Vagina (tissue), 2 donors: ENCODE measurements around the gene SNX32. TPM values are rescaled to one million over a fixed set of nuclear protein-coding genes. Genes with fewer than 3 reads are reported as not detected.
A peak's percentile ranks its signal among the peaks of the same experiment; 100 is the strongest.

Experiments used
- DNase-seq, 2 donors: peaks; one replicate each; pipeline ENCODE4 v3.0.0-alpha.2; 2017; ENCODE audit errors: extremely low spot score in 2 of 2
- H3K27ac ChIP-seq: fragments of 200-600 bp; sonication (generic); one replicate; pipeline ENCODE4 v1.5.1; 2019
- H3K27me3 ChIP-seq: fragments of 200-600 bp; sonication (generic); one replicate; pipeline ENCODE4 v1.5.1; 2019
- H3K36me3 ChIP-seq, 2 donors: fragments of 200-600 bp; sonication (generic); one replicate each; pipeline ENCODE4 v1.5.1; 2017 to 2019
- H3K4me1 ChIP-seq: fragments of 200-600 bp; sonication (generic); one replicate; pipeline ENCODE4 v1.5.1; 2019
- H3K4me3 ChIP-seq, 2 donors: fragments of 200-600 bp; sonication (generic); 1 replicate in 1 of 2; 2 replicates in 1 of 2; pipeline ENCODE4 v1.5.1; 2016 to 2019
- H3K9me3 ChIP-seq: fragments of 200-600 bp; sonication (generic); one replicate; pipeline ENCODE4 v1.5.1; 2019
- CTCF ChIP-seq, 3 experiments: fragments of 450-650 bp in 2 of 3; fragments of 200-600 bp in 1 of 3; sonication (generic) in 1 of 3; IDR thresholded peaks; one replicate each; pipeline ENCODE4 v1.5.1; 2017 to 2019; ENCODE audit warnings: antibody characterized with exemption in 3 of 3, mild to moderate bottlenecking in 2 of 3, moderate library complexity in 2 of 3
- POLR2A ChIP-seq, 2 donors: fragments of 450-650 bp; IDR thresholded peaks; one replicate each; pipeline ENCODE4 v1.6.1; 2017; ENCODE audit warnings: antibody characterized with exemption in 2 of 2, mild to moderate bottlenecking in 2 of 2, moderate library complexity in 2 of 2
- POLR2AphosphoS5 ChIP-seq, 2 donors: sonication (generic); formaldehyde crosslinking; IDR thresholded peaks; one replicate each; pipeline ENCODE4 v1.9.0; 2017; ENCODE audit warnings: antibody characterized with exemption in 2 of 2, mild to moderate bottlenecking in 2 of 2, low read depth in 1 of 2; ENCODE audit not compliant: insufficient read depth in 1 of 2
- intact Hi-C: fragments of 100-400 bp; cut with DNase I; formaldehyde crosslinking; loops from one replicate; pipeline ENCODE4 v1.15.1; 2023
- total RNA-seq: library from RNA; depleted of rRNA; stranded (reverse); fragments of >200 nt; gene quantifications from one replicate; pipeline ENCODE4 v1.2.3, GENCODE V29; 2016

Gene SNX32
- total RNA-seq, 1 donor from 2014 or later, result 1.5 TPM

GRCh38 chr11:65885231-65885630, 51.5 kb downstream of the SNX32 start:
- DNase-seq, result no peak
- Histone ChIP-seq H3K27me3 (no peaks in the 10 kb centered on the region), H3K4me3 (no peak overlapping the region), H3K27ac (peak overlapping the region; percentile 33), H3K9me3 (no peaks in the 10 kb centered on the region), H3K36me3 (peaks cover 0 to 37% of the 10 kb centered on the region in 2 donors), H3K4me1 (peaks cover 46% of the 10 kb centered on the region)
- intact Hi-C loops, result loop anchor here (5.0 kb wide), 2 partner anchors 102 to 117 kb away; partner anchors contain the start of genes BANF1 and EIF1AD
- TF ChIP-seq POLR2A (IDR thresholded peaks at IDR 0.05), result no peak
- TF ChIP-seq POLR2AphosphoS5 (IDR thresholded peaks at IDR 0.05; ENCODE audit: insufficient read depth in 1 of 2, low read depth in 1 of 2), result no peak
- no peak for TF ChIP-seq CTCF (IDR thresholded peaks at IDR 0.05)

DNA sequence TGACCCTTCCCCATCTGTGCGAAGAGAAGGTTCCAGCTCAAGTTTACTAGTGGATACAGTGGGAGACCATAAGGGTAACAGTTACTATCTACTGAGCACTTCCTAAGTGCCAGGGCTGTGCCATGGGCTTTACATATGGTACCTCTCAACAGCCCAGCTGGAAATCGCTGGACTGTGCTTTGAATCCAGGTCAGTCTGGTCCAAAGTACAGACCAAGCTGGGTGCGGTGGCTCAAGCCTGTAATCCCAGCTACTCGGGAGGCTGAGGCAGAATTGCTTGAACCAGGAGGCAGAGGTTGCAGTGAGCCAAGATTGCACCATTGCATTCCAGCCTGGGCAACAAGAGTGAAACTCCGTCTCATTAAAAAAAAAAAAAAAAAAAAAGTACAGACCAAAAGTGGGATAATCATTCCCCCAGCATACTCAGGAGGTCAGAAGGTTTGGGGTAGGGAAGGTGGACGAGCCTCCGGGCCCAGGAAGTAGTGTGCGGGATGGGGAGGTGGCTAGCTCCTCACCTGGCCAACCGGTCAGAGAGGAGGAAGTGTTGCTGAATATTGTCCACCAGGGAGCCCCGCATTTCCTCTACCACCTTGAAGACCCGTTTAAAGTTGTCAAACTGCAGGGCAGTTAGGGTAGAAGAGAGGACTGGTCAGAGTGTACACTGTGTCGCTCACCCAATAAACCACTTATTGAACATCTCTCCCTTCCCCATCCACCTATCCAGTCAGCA, 52.2 kb downstream of the SNX32 start:
- no peaks in the 10 kb centered on the region for H3K27me3 ChIP-seq
- peaks cover 47% of the 10 kb centered on the region for H3K4me1 ChIP-seq
- intact Hi-C loops, result loop anchor here (5.0 kb wide), 2 partner anchors 101 to 116 kb away; partner anchors contain the start of genes BANF1 and EIF1AD
- DNase-seq, result no peak
- no peaks in the 10 kb centered on the region for H3K9me3 ChIP-seq
- peaks cover 0 to 37% of the 10 kb centered on the region in 2 donors for H3K36me3 ChIP-seq
- TF ChIP-seq CTCF (IDR thresholded peaks at IDR 0.05) (no peak), POLR2A (IDR thresholded peaks at IDR 0.05) (no peak), POLR2AphosphoS5 (IDR thresholded peaks at IDR 0.05; ENCODE audit: insufficient read depth in 1 of 2, low read depth in 1 of 2) (no peak)
- no peak overlapping the region for H3K4me3 ChIP-seq
- H3K27ac ChIP-seq, result no peak overlapping the region

DNA sequence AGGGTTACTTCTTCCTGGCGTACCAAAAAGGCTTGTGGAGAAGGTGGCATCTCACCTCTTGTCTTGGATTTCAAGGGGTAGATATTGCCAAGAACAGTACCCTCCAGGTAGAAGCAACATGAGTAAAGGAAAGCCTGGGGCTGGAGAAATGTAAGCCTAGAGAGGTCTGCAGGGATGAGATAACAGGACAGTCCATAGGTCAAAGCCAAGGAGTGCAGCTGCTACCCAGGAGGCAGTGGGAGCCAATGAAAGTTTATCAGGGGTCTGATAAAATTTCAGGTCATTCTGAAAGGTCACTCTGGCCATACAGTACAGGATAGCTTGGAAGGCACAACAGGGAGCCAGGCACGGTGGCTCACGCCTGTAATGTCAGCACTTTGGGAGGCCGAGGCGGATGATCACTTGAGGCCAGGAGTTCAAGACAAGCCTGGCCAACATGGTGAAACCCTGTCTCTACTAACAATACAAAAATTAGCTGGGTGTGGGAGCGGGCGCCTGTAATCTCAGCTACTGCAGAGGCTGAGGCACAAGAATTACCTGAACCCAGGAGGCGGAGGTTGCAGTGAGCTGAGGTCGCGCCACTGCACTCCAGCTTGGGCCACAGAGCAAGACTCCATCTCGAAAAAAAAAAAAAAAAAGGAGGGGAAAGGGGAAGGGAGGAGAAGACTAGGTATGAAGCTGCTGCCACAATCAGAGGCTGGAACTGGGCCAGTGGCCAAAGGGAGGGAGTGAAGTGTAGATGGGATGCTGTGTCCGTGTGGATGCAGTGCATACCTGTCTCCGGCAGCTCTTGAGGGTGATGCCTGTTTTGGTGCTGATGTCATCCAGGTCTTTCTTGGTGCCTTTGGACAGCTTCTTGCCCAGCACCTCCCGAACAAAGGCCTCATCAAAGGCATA, 53.3 kb downstream of the SNX32 start:
- Histone ChIP-seq H3K27ac (peak overlapping the region; percentile 97), H3K4me1 (peaks cover 58% of the 10 kb centered on the region), H3K36me3 (peaks cover 0 to 35% of the 10 kb centered on the region in 2 donors), H3K4me3 (peak overlapping the region; percentile 69 to 86), H3K9me3 (no peaks in the 10 kb centered on the region), H3K27me3 (no peaks in the 10 kb centered on the region)
- DNase-seq, result no peak
- TF ChIP-seq POLR2AphosphoS5 (IDR thresholded peaks at IDR 0.05; ENCODE audit: insufficient read depth in 1 of 2, low read depth in 1 of 2), result no peak
- TF ChIP-seq CTCF (IDR thresholded peaks at IDR 0.05), result no peak
- no peak for TF ChIP-seq POLR2A (IDR thresholded peaks at IDR 0.05)
- intact Hi-C loops, result loop anchor here (5.0 kb wide), 2 partner anchors 100 to 115 kb away; partner anchors contain the start of genes BANF1 and EIF1AD

GRCh38 chr11:65887723-65888162, 54.0 kb downstream of the SNX32 start:
- TF ChIP-seq POLR2A (IDR thresholded peaks at IDR 0.05), result no peak
- TF ChIP-seq CTCF (IDR thresholded peaks at IDR 0.05), result no peak
- no peak for TF ChIP-seq POLR2AphosphoS5 (IDR thresholded peaks at IDR 0.05; ENCODE audit: insufficient read depth in 1 of 2, low read depth in 1 of 2)
- no peaks in the 10 kb centered on the region for H3K27me3 ChIP-seq
- peaks cover 65% of the 10 kb centered on the region for H3K4me1 ChIP-seq
- no peak for DNase-seq
- H3K9me3 ChIP-seq, result no peaks in the 10 kb centered on the region
- H3K36me3 ChIP-seq, result peaks cover 0 to 28% of the 10 kb centered on the region in 2 donors
- peak overlapping the region; percentile 97 for H3K27ac ChIP-seq
- peak overlapping the region; percentile 69 to 86 for H3K4me3 ChIP-seq
- intact Hi-C loops, result loop anchor here (5.0 kb wide), 2 partner anchors 100 to 115 kb away; partner anchors contain the start of genes BANF1 and EIF1AD
